ENCODE data around the gene MXD3.

Gene MXD3

GRCh38 chr5:177304392-177305119 lies 7.1 kb downstream of the MXD3 start:
- Mint-ChIP-seq H3K36me3 (ENCODE audit: low read depth) (peaks cover 29% of the 10 kb centered on the region), H3K4me3 (peak overlapping the region; percentile 91 to 97 (median 95)), H3K4me1 (peaks cover 57% of the 10 kb centered on the region), H3K27me3 (ENCODE audit: low read depth) (no peaks in the 10 kb centered on the region), H3K27ac (peak overlapping the region; percentile 79 to 86 (median 79)), H3K9me3 (no peaks in the 10 kb centered on the region)
- TF ChIP-seq CTCF (IDR thresholded peaks at IDR 0.05; ENCODE audit: unreplicated experiment in 3 of 3), result no peak

- Mint-ChIP-seq H3K9me3 (no peaks in the 10 kb centered on the region), H3K4me3 (peak overlapping the region; percentile 91 to 97 (median 95)), H3K4me1 (peaks cover 57% of the 10 kb centered on the region), H3K27ac (peak overlapping the region; percentile 79 to 86 (median 79)), H3K36me3 (ENCODE audit: low read depth) (peaks cover 30% of the 10 kb centered on the region), H3K27me3 (ENCODE audit: low read depth) (no peaks in the 10 kb centered on the region)
- TF ChIP-seq CTCF (IDR thresholded peaks at IDR 0.05; ENCODE audit: unreplicated experiment in 3 of 3), result no peak
Observed at GRCh38 chr5:177303925-177304391, 7.7 kb downstream of the MXD3 start.

- H3K4me3 Mint-ChIP-seq, result peak within 1 kb of the TSS; percentile 91 to 97 (median 95)
- H3K27ac Mint-ChIP-seq, result peak within 1 kb of the TSS; percentile 79 to 86 (median 79)
- peaks cover 55% of the 10 kb centered on the region for H3K4me1 Mint-ChIP-seq
- H3K36me3 Mint-ChIP-seq (ENCODE audit: low read depth), result peaks cover 34% of the 10 kb centered on the region
- TF ChIP-seq CTCF (IDR thresholded peaks at IDR 0.05; ENCODE audit: unreplicated experiment in 3 of 3), result peak in 1 of 3 experiments; percentile 39
- no peaks in the 10 kb centered on the region for H3K9me3 Mint-ChIP-seq
- no peaks in the 10 kb centered on the region for H3K27me3 Mint-ChIP-seq (ENCODE audit: low read depth)
Observed at GRCh38 chr5:177303121-177303924, 8.4 kb downstream of the MXD3 start, which contains the start of the genes PRELID1 and RAB24. PRELID1 (plus strand) TSS chr5:177303799; CDS start chr5:177303986, 187 bp downstream. RAB24 (minus strand) TSS chr5:177303719; CDS start chr5:177303288, 431 bp downstream.

- H3K27ac Mint-ChIP-seq, result peak overlapping the region in 2 of 3 experiments; percentile 72 to 79
- H3K4me1 Mint-ChIP-seq, result peaks cover 55% of the 10 kb centered on the region
- H3K27me3 Mint-ChIP-seq (ENCODE audit: low read depth), result no peaks in the 10 kb centered on the region
- peak overlapping the region; percentile 91 to 97 (median 95) for H3K4me3 Mint-ChIP-seq
- TF ChIP-seq CTCF (IDR thresholded peaks at IDR 0.05; ENCODE audit: unreplicated experiment in 3 of 3), result no peak
- H3K36me3 Mint-ChIP-seq (ENCODE audit: low read depth), result peaks cover 38% of the 10 kb centered on the region
- H3K9me3 Mint-ChIP-seq, result no peaks in the 10 kb centered on the region
Observed at GRCh38 chr5:177302354-177303110, 9.2 kb downstream of the MXD3 start.

- TF ChIP-seq CTCF (IDR thresholded peaks at IDR 0.05; ENCODE audit: unreplicated experiment in 3 of 3), result no peak
- Mint-ChIP-seq H3K4me1 (peaks cover 50% of the 10 kb centered on the region), H3K4me3 (peak overlapping the region; percentile 91 to 97 (median 95)), H3K27ac (peak overlapping the region in 2 of 3 experiments; percentile 72 to 79), H3K27me3 (ENCODE audit: low read depth) (no peaks in the 10 kb centered on the region), H3K9me3 (no peaks in the 10 kb centered on the region), H3K36me3 (ENCODE audit: low read depth) (peaks cover 40% of the 10 kb centered on the region)
Observed at GRCh38 chr5:177301503-177302165, 10.1 kb downstream of the MXD3 start.
